Hepatocyte (in vitro differentiated cells): ENCODE measurements around the gene CACNA1B.

Source experiments
- CTCF ChIP-seq: fragments of 200-600 bp; sonication (generic); IDR thresholded peaks from 2 replicates; pipeline ENCODE4 v1.5.1; 2016; ENCODE audit warnings: antibody characterized with exemption, mild to moderate bottlenecking; ENCODE audit not compliant: poor library complexity
- EZH2 ChIP-seq: fragments of 200-600 bp; sonication (generic); IDR thresholded peaks from 2 replicates; pipeline ENCODE4 v1.6.1; 2016; ENCODE audit warnings: antibody characterized with exemption, mild to moderate bottlenecking, borderline replicate concordance

DNA sequence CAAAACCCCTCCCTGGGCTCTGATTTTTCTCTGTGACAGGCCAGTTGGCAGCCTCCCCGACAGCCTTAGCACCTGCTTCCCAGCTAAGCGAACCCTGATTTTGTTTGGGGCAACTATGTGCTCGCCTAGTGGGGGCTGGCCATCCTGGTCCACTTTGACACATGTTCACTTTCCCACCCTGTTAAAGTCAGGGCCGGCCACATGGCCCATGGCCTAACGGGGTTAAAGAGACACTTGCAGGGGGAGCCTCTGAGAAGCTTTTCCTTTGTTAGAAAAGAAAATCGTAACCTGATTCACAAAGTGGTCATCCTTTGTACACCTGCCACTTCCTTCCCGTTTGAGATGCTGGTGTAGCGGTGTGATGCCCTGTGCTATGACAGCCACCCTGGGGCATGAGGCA, 1.3 kb upstream of the CACNA1B start:
- TF ChIP-seq EZH2, result no peak
- no peak for TF ChIP-seq CTCF
